ENCODE data around the gene FPR3. TPM values are rescaled to one million over a fixed set of nuclear protein-coding genes. Genes with fewer than 3 reads are reported as not detected.

Gene FPR3
- total RNA-seq, 2 experiments from 2014 or later: not detected

- TF ChIP-seq CTCF (IDR thresholded peaks at IDR 0.05): no peak
- H3K27ac Mint-ChIP-seq: no peak overlapping the region
- Histone ChIP-seq H3K4me3 (ENCODE audit: low read length) (no peak overlapping the region), H3K27ac (ENCODE audit: low read depth in 1 of 2, low read length in 2 of 2) (no peak overlapping the region), H3K9me3 (ENCODE audit: control insufficient read depth in 1 of 2, insufficient read depth in 1 of 2, low read length in 2 of 2) (peaks cover 0 to 24% of the 10 kb centered on the region in 2 experiments), H3K36me3 (ENCODE audit: insufficient read depth, low read length) (no peaks in the 10 kb centered on the region), H3K4me1 (ENCODE audit: insufficient read depth, low read length) (no peaks in the 10 kb centered on the region), H3K27me3 (ENCODE audit: control insufficient read depth in 1 of 2, insufficient read depth in 2 of 2, low read length in 2 of 2) (no peaks in the 10 kb centered on the region)
- no peaks in the 10 kb centered on the region for H3K4me1 Mint-ChIP-seq (ENCODE audit: low read depth)
- H3K9me3 Mint-ChIP-seq: peaks cover 6% of the 10 kb centered on the region
- intact Hi-C loops (cut with DNase I, micrococcal nuclease): no loop called here
- CTCF ChIA-PET: no interaction called here
- H3K4me3 Mint-ChIP-seq: no peak overlapping the region
- H3K36me3 Mint-ChIP-seq (ENCODE audit: low read depth): no peaks in the 10 kb centered on the region
- ATAC-seq (ENCODE audit: poor library complexity) (no peak), DNase-seq (no peak)
- POLR2A ChIA-PET: no interaction called here
- peaks cover 23% of the 10 kb centered on the region for H3K27me3 Mint-ChIP-seq
Observed at GRCh38 chr19:51798062-51798461, 3.1 kb downstream of the FPR3 start.

DNA sequence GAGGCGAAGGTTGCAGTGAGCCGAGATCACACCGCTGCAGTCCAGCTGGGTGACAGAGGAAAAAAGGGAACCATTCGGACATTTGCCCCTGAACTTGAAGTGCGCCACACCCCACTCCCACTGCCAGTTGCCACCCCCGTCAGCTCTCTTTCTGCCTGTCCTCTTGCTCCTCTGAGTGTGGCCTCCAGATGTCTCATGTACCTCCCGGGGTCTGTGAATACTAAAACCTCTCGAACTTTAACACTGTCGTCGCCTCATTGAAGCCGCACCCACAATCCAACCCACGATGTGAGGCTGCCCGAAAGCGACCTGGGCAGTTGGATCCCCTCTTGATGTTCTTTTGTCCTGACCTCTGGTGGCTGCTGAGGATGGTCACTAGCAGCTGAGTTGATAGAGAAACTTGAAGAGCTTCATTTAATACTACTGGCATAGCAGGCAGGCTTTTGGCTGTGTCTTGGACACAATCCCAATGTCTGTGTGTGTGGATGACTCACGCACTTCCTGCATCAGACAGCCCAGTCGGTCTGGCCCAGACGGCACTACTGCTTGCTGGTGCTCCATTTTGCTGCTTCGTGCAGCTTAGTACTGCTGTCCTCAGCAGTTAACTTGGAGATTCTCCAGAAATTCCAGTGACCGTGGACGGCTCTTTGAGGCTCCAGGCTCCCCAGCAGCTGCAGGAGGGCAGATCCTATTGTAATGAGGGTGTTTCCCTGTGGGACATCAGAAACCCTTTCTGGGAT, 4.2 kb downstream of the FPR3 start:
- Mint-ChIP-seq H3K4me3 (no peak overlapping the region), H3K36me3 (ENCODE audit: low read depth) (no peaks in the 10 kb centered on the region), H3K4me1 (ENCODE audit: low read depth) (no peaks in the 10 kb centered on the region), H3K9me3 (peaks cover 3% of the 10 kb centered on the region), H3K27me3 (peaks cover 23% of the 10 kb centered on the region), H3K27ac (no peak overlapping the region)
- TF ChIP-seq CTCF (IDR thresholded peaks at IDR 0.05): no peak
- H3K27ac ChIP-seq (ENCODE audit: low read depth in 1 of 2, low read length in 2 of 2): no peak overlapping the region
- ChIA-PET POLR2A (no interaction called here), CTCF (no interaction called here)
- no peaks in the 10 kb centered on the region for H3K27me3 ChIP-seq (ENCODE audit: control insufficient read depth in 1 of 2, insufficient read depth in 2 of 2, low read length in 2 of 2)
- no peak for ATAC-seq (ENCODE audit: poor library complexity)
- H3K36me3 ChIP-seq (ENCODE audit: insufficient read depth, low read length): no peaks in the 10 kb centered on the region
- H3K9me3 ChIP-seq (ENCODE audit: control insufficient read depth in 1 of 2, insufficient read depth in 1 of 2, low read length in 2 of 2): peaks cover 0 to 24% of the 10 kb centered on the region in 2 experiments
- no peak overlapping the region for H3K4me3 ChIP-seq (ENCODE audit: low read length)
- H3K4me1 ChIP-seq (ENCODE audit: insufficient read depth, low read length): no peaks in the 10 kb centered on the region
- DNase-seq: peak in 2 of 14 experiments; percentile 60 to 71
- intact Hi-C loops (cut with DNase I, micrococcal nuclease): no loop called here

- peaks cover 3% of the 10 kb centered on the region for H3K9me3 Mint-ChIP-seq
- Histone ChIP-seq H3K27me3 (ENCODE audit: control insufficient read depth in 1 of 2, insufficient read depth in 2 of 2, low read length in 2 of 2) (no peaks in the 10 kb centered on the region), H3K9me3 (ENCODE audit: control insufficient read depth in 1 of 2, insufficient read depth in 1 of 2, low read length in 2 of 2) (peaks cover 0 to 27% of the 10 kb centered on the region in 2 experiments), H3K36me3 (ENCODE audit: insufficient read depth, low read length) (no peaks in the 10 kb centered on the region), H3K27ac (ENCODE audit: low read depth in 1 of 2, low read length in 2 of 2) (no peak overlapping the region), H3K4me1 (ENCODE audit: insufficient read depth, low read length) (no peaks in the 10 kb centered on the region), H3K4me3 (ENCODE audit: low read length) (no peak overlapping the region)
- ATAC-seq (ENCODE audit: poor library complexity) (no peak), DNase-seq (no peak)
- no peak for TF ChIP-seq CTCF (IDR thresholded peaks at IDR 0.05)
- peaks cover 23% of the 10 kb centered on the region for H3K27me3 Mint-ChIP-seq
- H3K27ac Mint-ChIP-seq: no peak overlapping the region
- no peak overlapping the region for H3K4me3 Mint-ChIP-seq
- CTCF ChIA-PET: no interaction called here
- POLR2A ChIA-PET: no interaction called here
- intact Hi-C loops (cut with DNase I, micrococcal nuclease): no loop called here
- H3K4me1 Mint-ChIP-seq (ENCODE audit: low read depth): no peaks in the 10 kb centered on the region
- H3K36me3 Mint-ChIP-seq (ENCODE audit: low read depth): no peaks in the 10 kb centered on the region
Observed at GRCh38 chr19:51799774-51800472, 5.0 kb downstream of the FPR3 start.

Data from CD4-positive, alpha-beta T cell (primary cell).